Measurements from ENCODE around the gene FRMD4A.
"Not testable (repeated sequence)": the region's sequence is repeated elsewhere in the genome, so short reads cannot be mapped to it uniquely, and the experiment has no call there.

FRMD4A gene

GRCh38 chr10:13717571-13717935 is 613.2 kb downstream of the FRMD4A start:
- in situ Hi-C loops (cut with HindIII; ENCODE audit: low sequenced_read_pairs), result no loop called here

GRCh38 chr10:13716081-13717071 is 614.3 kb downstream of the FRMD4A start:
- in situ Hi-C loops (cut with HindIII; ENCODE audit: low sequenced_read_pairs), result no loop called here

- in situ Hi-C loops (cut with HindIII; ENCODE audit: low sequenced_read_pairs), result not testable (repeated sequence)
These were observed 615.1 kb downstream of the FRMD4A start for GRCh38 chr10:13715596-13715995.

GRCh38 chr10:13715100-13715499 is 615.6 kb downstream of the FRMD4A start:
- in situ Hi-C loops (cut with HindIII; ENCODE audit: low sequenced_read_pairs), result no loop called here

DNA sequence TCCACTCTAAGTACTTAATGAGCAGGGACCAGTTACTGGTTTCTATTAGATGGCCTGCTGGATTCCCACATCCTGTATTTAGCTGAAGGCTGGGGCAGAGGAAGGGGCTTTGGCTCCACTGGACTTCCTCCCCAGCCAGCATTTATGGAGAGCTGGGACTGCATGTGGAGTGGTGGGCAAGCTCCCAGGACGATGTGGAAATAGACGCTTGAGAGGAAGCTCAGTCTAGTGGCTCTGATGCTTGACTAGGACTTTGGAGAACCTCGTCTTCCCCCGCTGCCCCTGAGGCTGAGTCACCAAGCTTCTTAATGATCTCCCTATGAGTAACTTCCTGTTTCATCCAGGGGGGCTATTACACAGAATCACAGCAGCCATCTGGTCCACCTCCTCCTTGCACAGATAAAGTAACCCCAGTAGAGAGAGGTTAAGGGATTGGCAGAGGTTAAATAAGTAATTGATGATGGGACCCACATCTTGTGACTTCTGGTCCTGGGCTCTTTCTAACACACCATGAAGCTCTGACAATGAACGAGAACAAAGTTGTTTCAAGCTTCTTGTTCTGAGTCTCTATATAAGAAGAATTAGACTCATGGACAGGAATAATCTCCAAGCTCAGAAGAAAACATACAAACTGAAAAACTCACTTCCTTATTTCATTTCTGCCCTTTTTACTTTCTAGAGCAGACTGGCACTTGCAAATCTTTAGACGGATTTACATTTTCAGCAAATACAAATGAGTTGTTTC is 617.7 kb downstream of the FRMD4A start:
- in situ Hi-C loops (cut with HindIII; ENCODE audit: low sequenced_read_pairs), result no loop called here

DNA sequence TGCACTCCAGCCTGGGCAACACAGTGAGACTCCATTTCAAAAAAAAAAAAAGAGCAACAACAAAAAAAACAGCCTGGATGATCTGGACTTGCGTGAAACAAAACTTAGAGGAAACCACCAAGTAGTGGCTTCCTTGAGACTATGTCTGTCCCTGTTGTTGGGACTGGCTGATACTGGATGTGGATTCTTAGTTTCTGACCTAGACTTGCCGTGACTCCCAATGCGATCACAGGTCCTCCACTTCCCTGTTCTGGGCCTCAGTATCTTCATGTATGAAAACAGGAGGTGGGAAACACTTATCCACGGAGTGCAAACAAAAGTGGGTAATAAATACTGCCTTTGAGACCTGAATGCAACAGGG is 618.3 kb downstream of the FRMD4A start:
- in situ Hi-C loops (cut with HindIII; ENCODE audit: low sequenced_read_pairs), result no loop called here

DNA sequence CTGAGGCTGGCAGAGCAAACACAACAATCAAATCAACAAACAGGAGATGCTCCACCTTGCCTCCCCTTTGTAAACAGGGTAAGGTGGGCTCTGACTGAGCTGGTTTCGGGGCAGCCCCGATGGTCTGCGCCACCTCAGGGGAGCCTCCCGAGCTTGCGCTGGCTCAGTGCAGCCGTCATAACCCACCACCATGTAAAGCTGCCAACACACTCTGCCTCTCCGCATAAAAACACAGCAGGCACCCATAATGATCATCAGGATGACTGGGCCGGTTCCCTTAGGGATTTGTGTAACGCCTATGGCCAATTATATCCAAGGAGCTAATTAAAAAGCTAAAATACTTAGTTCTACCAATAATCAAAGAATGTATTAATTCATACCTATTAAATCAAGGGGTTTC is 619.4 kb downstream of the FRMD4A start:
- in situ Hi-C loops (cut with HindIII; ENCODE audit: low sequenced_read_pairs), result no loop called here

DNA sequence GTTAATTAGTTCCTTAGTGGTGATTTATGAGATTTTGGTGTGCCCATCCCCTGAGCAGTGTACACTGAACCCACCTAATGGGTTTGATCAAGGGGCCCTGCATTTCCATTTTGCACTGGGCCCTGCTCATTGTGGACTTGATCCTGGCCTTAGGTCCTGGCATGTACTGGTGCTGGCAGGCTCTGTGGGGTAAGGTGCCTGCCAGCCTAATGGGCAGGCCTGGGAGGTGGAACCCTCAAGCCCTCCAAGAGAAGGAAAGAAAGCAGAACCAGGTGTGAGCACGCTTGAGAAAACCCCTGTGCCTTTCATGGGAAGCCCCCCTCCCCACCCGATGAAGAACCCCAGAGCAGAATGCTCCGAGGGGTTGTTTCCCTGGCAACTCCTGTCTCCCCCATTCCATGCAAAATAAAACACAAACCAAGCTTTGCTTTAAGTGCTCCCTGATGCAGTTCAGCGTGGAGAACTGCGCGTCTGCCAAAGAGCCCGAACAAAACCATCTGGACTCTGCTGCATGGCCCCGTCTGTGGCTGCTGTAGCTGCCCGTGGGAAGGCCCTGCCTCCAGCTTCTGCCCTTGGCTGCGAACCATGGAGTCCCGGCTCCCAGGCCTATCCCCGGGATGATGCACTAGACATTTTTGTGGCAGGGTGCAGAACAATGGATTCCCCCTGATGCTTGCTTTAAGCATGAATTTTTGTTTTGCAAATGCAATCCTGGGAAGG is 620.6 kb downstream of the FRMD4A start:
- in situ Hi-C loops (cut with HindIII; ENCODE audit: low sequenced_read_pairs), result no loop called here

DNA sequence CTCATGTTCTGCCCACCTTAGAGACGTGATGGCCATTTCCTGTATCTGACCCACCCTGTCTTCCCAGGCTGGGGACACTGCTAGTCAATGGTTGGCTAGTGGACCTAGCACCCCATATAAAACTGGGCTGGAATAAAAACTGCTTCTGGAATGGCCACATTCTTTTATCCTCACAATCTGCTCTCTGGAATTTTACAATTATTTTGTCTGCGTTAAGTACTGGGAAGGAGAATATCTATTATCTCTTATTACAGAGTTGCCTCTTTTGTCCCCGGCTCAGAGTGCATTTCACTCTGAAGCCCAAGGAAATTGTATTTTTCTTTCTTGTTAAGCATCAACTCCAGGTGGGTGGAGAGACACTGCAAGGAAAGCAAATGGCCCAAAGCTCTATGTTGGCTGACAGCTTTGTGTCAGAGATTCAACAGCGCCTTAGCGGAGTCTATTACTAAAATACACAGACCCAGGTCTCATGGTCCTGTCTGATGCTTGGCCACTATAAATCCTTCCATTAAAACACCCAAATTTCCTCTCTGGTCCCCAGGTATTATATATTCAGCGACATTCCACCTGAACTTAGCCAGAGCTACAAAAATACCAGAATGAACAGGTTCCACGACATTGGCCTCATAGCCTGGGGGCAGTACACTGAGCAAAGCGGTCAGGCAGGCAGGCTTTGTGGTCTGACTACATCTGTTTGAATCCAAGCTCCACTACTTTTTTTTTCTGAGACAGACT is 622.3 kb downstream of the FRMD4A start:
- in situ Hi-C loops (cut with HindIII; ENCODE audit: low sequenced_read_pairs), result no loop called here

GRCh38 chr10:13707156-13707881 is 623.4 kb downstream of the FRMD4A start:
- in situ Hi-C loops (cut with HindIII; ENCODE audit: low sequenced_read_pairs), result no loop called here

GRCh38 chr10:13706604-13707003 is 624.1 kb downstream of the FRMD4A start:
- in situ Hi-C loops (cut with HindIII; ENCODE audit: low sequenced_read_pairs), result no loop called here

GRCh38 chr10:13706175-13706574 is 624.5 kb downstream of the FRMD4A start:
- in situ Hi-C loops (cut with HindIII; ENCODE audit: low sequenced_read_pairs), result no loop called here

- in situ Hi-C loops (cut with HindIII; ENCODE audit: low sequenced_read_pairs), result no loop called here
These were observed 625.1 kb downstream of the FRMD4A start for GRCh38 chr10:13705526-13706174.

GRCh38 chr10:13704964-13705363 is 625.8 kb downstream of the FRMD4A start:
- in situ Hi-C loops (cut with HindIII; ENCODE audit: low sequenced_read_pairs), result no loop called here

DNA sequence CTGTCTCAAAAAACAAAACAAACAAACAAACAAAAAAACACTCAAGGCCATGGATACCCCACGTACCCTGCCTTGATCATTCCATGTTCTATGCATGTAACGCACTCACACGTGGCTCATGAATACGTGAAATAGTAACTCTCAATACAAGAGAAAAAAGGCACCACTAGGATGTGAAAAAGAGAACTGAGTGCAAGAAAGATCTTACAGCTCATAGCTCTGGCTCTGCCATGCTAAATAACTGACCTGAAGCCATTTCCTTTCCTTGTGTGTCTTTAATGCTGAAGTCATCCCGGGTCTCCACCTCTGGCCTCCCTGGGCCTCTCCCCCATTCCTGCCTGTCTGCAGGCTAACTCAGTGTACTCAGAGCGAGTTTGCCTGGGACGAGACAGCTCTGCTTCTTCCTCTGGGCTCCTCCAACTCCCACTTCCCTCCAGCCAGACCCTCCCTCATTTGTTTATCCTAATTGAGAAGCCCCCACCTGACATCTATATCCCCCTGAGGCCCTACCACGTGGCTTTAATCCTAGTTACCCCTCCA is 626.7 kb downstream of the FRMD4A start:
- in situ Hi-C loops (cut with HindIII; ENCODE audit: low sequenced_read_pairs), result no loop called here

GRCh38 chr10:13703101-13703818 is 627.5 kb downstream of the FRMD4A start:
- in situ Hi-C loops (cut with HindIII; ENCODE audit: low sequenced_read_pairs), result no loop called here

DNA sequence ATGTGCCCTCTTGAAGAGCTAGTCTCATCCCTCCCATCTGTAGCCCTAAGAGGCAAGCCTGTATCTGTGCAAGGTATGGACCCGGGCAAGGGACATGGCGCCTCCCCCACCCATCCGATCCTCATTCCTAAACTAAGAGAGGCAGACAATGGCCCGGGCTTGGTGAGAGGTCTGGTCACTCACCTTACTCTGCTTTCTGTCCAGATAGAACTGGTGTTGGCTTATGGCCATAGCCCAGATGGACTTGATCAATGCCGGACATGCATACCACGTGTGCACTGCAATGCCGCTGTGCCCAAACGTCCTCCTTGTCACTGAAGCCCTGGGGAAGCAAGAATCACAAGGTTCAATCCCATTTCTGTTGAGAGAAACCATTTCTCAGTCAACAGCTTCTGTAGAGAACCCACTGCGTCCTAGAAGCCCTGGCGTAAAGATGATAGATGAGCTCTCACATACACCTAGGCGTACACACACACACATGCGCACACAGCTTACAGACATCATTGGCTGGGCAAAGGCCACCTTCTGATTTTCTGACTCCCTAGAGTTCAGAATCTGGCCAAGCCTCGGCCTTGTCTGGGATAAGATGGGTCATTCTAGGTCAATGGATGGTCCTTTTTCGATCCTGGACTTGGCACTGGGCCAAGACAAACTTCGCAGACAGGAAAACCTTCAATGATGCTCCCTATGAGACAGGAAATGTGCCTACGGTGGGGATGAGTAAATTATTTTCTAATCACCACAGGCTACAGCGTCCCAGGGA is 629.4 kb downstream of the FRMD4A start:
- in situ Hi-C loops (cut with HindIII; ENCODE audit: low sequenced_read_pairs), result no loop called here
